ENCODE data around the gene STX8.

GRCh38 chr17:9343516-9343915 is 232.1 kb downstream of the STX8 start:
- TF ChIP-seq POLR2A (IDR thresholded peaks at IDR 0.05; ENCODE audit: low read depth, low read length) (no peak), POLR2AphosphoS5 (IDR thresholded peaks at IDR 0.05; ENCODE audit: low read depth, low read length) (no peak), TAF1 (IDR thresholded peaks at IDR 0.05; ENCODE audit: borderline replicate concordance, low read depth, low read length) (no peak)

All from GM12892 (cell line).